IgD-negative memory B cell (primary cell): Measurements from ENCODE around the gene GBGT1. TPM values are rescaled to one million over a fixed set of nuclear protein-coding genes. Genes with fewer than 3 reads are reported as not detected.
"Not testable (repeated sequence)": the region's sequence is repeated elsewhere in the genome, so short reads cannot be mapped to it uniquely, and the experiment has no call there.

ENCODE experiments used
- H3K27ac Mint-ChIP-seq, 3 donors: one replicate each; pipeline ENCODE4 v1.8.0; 2020 to 2022; ENCODE audit warnings: mild to moderate bottlenecking in 3 of 3, mixed read lengths in 3 of 3, moderate library complexity in 1 of 3
- H3K27me3 Mint-ChIP-seq: one replicate; pipeline ENCODE4 v1.8.0; 2021; ENCODE audit warnings: mixed read lengths
- H3K36me3 Mint-ChIP-seq: one replicate; pipeline ENCODE4 v1.8.0; 2020; ENCODE audit warnings: mild to moderate bottlenecking, mixed read lengths
- H3K4me1 Mint-ChIP-seq, 3 donors: one replicate each; pipeline ENCODE4 v1.8.0; 2020 to 2022; ENCODE audit warnings: mixed read lengths in 3 of 3, mild to moderate bottlenecking in 1 of 3
- H3K4me3 Mint-ChIP-seq, 4 donors: one replicate each; pipeline ENCODE4 v1.8.0; 2020 to 2022; ENCODE audit warnings: mild to moderate bottlenecking in 4 of 4, mixed read lengths in 4 of 4, moderate library complexity in 3 of 4
- H3K9me3 Mint-ChIP-seq, 3 donors: one replicate each; pipeline ENCODE4 v1.8.0; 2020 to 2021; ENCODE audit warnings: mixed read lengths in 3 of 3, mild to moderate bottlenecking in 1 of 3
- polyA plus RNA-seq: library from polyadenylated mRNA; unstranded; fragments of 300-500 nt; fragmentation: Illumina TruSeq; gene quantifications from one replicate; pipeline ENCODE4 v1.2.3, GENCODE V29; 2021

The GBGT1 gene
- polyA plus RNA-seq, 1 donor from 2014 or later = 1.7 TPM

DNA sequence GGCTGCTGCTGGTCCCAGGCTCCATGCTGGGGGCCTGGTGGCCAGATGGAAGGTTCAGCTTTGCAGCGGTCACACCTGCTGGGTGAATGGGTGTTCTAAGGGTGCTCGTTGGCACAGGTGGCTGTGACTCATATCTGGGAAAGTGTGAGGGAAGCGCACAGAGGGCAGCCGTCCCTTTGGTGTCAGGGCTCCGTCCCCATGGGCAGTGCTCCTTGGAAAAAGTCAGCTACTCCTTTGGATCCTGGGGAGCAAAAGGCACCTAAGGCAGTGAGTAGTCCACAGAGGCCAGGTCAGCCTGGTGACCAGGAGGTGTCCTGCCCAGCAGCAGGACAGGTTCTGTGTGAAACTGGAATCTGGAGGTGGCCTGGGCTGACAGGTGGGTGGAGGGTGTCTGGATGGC, 18.4 kb upstream of the GBGT1 start:
- Mint-ChIP-seq H3K9me3 (no peaks in the 10 kb centered on the region), H3K36me3 (no peaks in the 10 kb centered on the region), H3K27ac (no peak overlapping the region), H3K4me1 (peaks cover 5 to 9% (median 7%) of the 10 kb centered on the region in 3 donors), H3K4me3 (no peak overlapping the region), H3K27me3 (peaks cover 18% of the 10 kb centered on the region)

DNA sequence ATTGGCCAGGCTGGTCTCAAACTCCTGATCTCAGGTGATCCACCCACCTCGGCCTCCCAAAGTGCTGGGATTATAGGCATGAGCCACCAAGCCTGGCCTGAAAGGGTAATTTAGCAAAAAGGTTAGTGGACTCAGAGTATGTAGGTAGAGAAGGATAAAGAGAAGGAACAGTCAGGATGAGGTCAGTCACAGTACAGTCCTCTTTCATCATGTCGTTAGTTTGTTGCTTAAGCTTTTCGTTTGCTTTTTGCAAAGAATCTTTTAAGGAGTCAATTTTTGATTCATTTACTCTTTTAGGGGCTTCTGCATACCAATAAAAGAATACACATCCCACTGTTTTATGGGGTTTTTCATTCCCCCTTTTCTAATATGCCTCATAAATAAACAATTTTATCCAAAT, 17.8 kb upstream of the GBGT1 start:
- Mint-ChIP-seq H3K27me3 (peaks cover 18% of the 10 kb centered on the region), H3K27ac (no peak overlapping the region), H3K9me3 (no peaks in the 10 kb centered on the region), H3K4me1 (peaks cover 3 to 9% (median 7%) of the 10 kb centered on the region in 3 donors), H3K36me3 (no peaks in the 10 kb centered on the region), H3K4me3 (no peak overlapping the region)

DNA sequence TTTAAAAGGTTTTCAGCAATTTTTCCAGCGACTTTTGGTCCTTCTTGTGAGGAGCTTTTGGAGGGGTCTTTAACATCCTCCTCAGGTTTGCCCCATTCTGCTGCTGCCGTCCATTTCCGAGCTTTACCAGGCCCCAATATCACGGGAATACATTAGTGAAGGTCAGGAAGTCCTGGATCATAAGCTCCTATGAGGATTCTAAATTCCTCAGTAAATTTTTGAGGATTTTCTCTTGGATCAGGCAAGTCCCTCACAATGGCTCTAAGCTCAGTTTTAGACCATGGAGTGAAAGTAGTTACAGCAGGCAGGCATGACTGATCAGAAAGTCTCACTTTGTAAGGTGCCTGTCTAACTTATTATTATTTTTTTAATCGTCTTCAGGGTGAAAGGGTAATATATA, 17.2 kb upstream of the GBGT1 start:
- H3K4me3 Mint-ChIP-seq = no peak overlapping the region
- H3K9me3 Mint-ChIP-seq = no peaks in the 10 kb centered on the region
- H3K27ac Mint-ChIP-seq = no peak overlapping the region
- peaks cover under 1 to 9% (median 5%) of the 10 kb centered on the region in 3 donors for H3K4me1 Mint-ChIP-seq
- no peaks in the 10 kb centered on the region for H3K36me3 Mint-ChIP-seq
- H3K27me3 Mint-ChIP-seq = peaks cover 18% of the 10 kb centered on the region

DNA sequence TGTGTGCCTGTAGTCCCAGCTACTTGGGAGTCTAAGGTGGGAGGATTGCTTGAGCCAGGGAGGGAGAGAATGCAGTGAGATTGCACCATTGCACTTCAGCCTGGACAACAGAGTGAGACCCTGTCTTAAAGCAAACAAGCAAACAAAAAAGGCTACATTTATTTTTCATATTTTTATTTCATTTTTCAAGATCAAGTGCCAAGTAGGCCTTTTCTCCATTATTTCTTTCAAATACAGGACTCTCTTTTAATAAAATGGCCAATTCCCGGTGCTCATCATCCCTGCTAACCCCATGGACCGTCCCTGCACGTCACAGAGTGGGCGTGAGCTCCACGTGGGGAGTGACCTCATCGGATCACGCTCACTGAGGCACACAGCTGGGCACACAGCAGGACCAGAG, 9.3 kb upstream of the GBGT1 start:
- Mint-ChIP-seq H3K27me3 (peaks cover 23% of the 10 kb centered on the region), H3K4me1 (peaks cover 15 to 16% (median 15%) of the 10 kb centered on the region in 3 donors), H3K36me3 (no peaks in the 10 kb centered on the region), H3K4me3 (no peak overlapping the region), H3K27ac (no peak overlapping the region), H3K9me3 (no peaks in the 10 kb centered on the region)

DNA sequence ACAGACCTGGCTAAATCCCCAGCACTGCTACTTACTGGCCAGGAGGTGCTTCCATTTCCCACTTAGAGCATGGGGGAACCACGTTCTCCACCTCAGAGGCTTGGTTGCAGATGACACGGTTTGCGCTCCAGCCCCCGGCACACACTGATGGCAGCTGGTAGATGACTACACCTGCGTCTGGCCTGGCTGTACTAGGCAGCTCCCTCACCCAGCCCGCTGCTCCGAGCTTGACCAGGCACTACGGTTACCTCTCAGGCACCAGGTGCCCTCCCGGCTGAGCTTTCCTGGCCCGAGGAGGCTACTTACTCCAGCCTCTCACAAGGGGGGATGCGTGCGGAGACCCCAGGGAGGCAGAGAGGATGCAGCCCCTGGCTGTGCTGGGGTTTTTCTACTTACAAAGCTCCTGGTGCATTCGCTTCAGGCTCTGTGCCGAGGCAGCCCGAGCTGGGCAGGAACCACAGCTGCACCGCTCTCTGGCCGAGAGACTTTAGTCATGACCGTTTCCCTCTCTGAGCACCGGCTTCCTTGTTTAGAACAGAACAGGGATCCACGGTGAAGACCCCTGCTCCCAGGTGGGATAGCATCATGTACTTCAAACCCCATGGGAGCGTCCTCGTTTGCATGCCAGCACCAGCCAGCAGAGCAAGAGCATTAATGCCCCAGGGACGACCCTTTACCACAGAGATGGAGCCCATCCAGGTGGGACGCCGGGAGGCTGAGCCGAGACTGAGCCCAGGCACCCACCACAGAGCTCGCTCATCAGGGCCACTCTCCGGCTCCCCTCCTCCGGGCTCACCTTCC, 7.6 kb upstream of the GBGT1 start:
- peaks cover 24% of the 10 kb centered on the region for H3K27me3 Mint-ChIP-seq
- H3K27ac Mint-ChIP-seq = peak overlapping the region in 1 of 3 donors; percentile 33
- H3K4me1 Mint-ChIP-seq = peaks cover 15 to 16% (median 15%) of the 10 kb centered on the region in 3 donors
- H3K4me3 Mint-ChIP-seq = peak overlapping the region; percentile 18 to 88 (median 66)
- H3K36me3 Mint-ChIP-seq = no peaks in the 10 kb centered on the region
- no peaks in the 10 kb centered on the region for H3K9me3 Mint-ChIP-seq

DNA sequence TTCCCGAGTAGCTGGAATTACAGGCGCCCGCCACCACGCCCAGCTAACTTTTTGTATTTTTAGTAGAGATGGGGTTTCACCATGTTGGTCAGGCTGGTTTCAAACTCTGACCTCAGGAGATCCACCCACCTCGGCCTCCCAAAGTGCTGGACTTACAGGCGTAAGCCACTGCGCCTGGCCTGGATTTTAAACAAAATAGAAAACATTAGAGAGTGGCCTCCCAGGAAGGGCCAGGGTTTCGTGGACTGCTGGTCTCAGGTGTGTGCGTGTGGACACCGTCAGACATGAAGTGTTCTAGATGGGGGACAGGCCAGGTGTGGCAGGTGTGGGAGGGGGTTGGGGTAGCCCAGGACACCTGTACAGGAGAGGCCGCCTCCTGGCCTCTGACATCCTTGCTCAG, 7.0 kb upstream of the GBGT1 start:
- Mint-ChIP-seq H3K27ac (no peak overlapping the region), H3K27me3 (peaks cover 25% of the 10 kb centered on the region), H3K9me3 (no peaks in the 10 kb centered on the region), H3K4me3 (peak overlapping the region in 2 of 4 donors; percentile 18 to 88), H3K4me1 (peaks cover 15 to 16% (median 15%) of the 10 kb centered on the region in 3 donors), H3K36me3 (no peaks in the 10 kb centered on the region)

DNA sequence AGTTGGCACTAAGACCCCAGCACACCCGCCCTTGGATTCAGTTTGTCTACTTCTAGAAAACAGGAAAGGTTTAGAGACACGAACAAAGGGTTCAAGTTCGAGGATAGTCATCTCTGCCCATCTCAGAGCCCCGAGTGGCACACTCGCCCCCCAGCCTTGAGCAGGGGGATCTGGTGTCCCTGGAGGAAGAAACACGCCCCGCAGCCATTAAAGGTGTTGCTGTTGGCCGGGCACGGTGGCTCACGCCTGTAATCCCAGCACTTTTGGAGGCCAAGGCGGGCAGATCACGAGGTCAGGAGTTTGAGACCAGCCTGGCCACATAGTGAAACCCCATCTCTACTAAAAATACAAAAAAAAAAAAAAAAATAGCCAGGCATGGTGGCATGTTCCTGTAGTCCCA, 6.0 kb upstream of the GBGT1 start:
- H3K9me3 Mint-ChIP-seq, H3K36me3 Mint-ChIP-seq, H3K4me3 Mint-ChIP-seq, H3K27ac Mint-ChIP-seq: not testable (repeated sequence)
- H3K27me3 Mint-ChIP-seq = peaks cover 23% of the 10 kb centered on the region
- peaks cover 15 to 16% (median 15%) of the 10 kb centered on the region in 3 donors for H3K4me1 Mint-ChIP-seq

DNA sequence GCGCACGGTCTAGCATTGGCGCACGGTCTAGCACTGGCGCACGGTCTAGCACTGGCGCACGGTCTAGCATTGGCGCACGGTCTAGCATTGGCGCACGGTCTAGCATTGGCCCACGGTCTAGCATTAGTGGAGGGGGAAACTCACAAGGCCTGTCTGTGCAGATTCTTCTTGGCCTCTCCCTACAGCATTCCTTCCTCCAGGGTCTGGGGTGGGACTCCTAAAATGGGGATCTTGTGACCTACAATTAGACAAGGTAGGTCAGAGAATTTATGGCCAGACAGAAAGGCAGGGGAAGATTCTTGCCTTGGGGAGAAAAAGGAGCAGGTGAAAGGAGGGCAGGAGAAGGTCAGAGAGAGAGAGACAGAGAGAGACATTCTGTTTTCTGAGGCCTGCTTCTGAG, 5.4 kb upstream of the GBGT1 start:
- Mint-ChIP-seq H3K27ac (peak overlapping the region in 1 of 3 donors; percentile 31), H3K27me3 (peaks cover 23% of the 10 kb centered on the region), H3K9me3 (no peaks in the 10 kb centered on the region), H3K36me3 (no peaks in the 10 kb centered on the region), H3K4me3 (peak overlapping the region in 1 of 4 donors; percentile 20), H3K4me1 (peaks cover 15 to 16% (median 16%) of the 10 kb centered on the region in 3 donors)

DNA sequence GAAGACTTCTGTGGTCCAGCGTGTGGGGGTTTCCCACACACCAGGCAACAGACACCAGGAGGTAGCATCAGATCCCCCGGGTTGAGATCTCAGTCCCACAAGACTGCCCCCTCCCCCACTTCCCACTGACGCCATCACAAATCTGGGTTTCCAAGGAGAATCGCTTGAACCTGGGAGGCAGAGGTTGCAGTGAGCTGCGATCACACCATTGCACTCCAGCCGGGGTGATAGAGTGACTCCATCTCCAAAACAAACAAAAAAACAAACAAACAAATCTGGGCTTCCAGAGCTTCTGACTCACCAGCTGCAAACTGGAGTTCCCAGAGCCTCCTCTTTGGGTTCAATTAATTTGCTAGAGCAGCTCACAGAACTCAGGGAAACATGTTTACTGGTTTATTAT, 4.7 kb upstream of the GBGT1 start:
- H3K36me3 Mint-ChIP-seq = no peaks in the 10 kb centered on the region
- H3K4me1 Mint-ChIP-seq = peaks cover 19 to 20% (median 19%) of the 10 kb centered on the region in 3 donors
- no peak overlapping the region for H3K27ac Mint-ChIP-seq
- peaks cover 23% of the 10 kb centered on the region for H3K27me3 Mint-ChIP-seq
- H3K4me3 Mint-ChIP-seq = peak overlapping the region in 1 of 4 donors; percentile 48
- H3K9me3 Mint-ChIP-seq = no peaks in the 10 kb centered on the region

DNA sequence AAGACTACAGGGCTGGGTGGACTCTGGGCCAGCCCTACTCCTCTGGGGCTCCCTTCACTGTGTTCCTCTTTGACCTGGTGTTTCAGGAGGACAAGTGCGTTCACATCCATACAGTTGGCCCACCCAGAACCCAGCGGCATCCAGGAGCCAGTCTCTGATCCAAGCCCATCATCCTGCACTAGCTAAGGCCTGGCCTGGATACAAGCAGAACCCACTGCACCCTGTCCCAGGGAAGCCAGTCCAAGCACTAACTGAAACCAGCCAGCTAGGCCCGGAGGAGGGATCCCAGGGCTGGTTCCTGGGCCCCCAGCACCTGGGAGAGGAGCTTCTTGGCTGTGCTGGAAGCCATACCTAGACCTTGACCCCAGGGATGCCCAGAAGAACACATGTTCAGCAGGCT, 4.1 kb upstream of the GBGT1 start:
- H3K9me3 Mint-ChIP-seq = no peaks in the 10 kb centered on the region
- H3K4me3 Mint-ChIP-seq = peak overlapping the region in 2 of 4 donors; percentile 48 to 49
- peaks cover 23% of the 10 kb centered on the region for H3K27me3 Mint-ChIP-seq

DNA sequence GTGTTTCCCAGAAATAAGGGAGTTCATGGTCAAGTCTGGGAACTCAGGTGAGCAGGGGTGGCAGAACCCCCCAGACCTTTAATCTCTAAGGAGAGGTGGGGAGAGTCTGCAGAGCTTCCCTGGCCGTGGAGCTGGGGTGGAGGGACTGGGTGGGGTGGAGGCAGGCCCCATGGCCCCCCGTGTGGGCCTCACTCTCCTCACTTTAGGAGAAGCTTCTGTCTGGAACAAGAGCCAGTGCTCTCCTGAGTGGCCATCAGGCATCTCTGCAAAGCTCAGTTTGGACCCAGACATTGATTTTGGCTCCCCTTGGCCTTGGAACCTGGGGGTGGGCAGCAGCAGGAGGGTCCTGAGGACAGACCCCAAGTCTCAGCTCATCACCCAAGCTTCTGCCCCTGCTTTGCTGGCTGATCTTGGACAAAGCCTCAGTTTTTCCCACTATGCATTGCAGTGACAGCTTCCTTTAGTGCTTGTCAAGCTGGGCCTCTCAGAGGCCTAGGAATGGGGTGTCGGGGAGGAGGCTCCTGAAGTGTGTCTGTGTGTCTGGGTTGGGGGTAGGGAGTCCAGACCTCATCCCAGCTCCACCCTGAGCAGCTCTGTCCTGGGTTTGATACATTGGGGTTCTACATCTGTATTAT, 3.5 kb upstream of the GBGT1 start:
- H3K27me3 Mint-ChIP-seq = peaks cover 23% of the 10 kb centered on the region
- no peaks in the 10 kb centered on the region for H3K9me3 Mint-ChIP-seq
- no peak overlapping the region for H3K27ac Mint-ChIP-seq
- no peaks in the 10 kb centered on the region for H3K36me3 Mint-ChIP-seq
- H3K4me3 Mint-ChIP-seq = peak overlapping the region in 1 of 4 donors; percentile 49
- H3K4me1 Mint-ChIP-seq = peaks cover 19 to 20% (median 19%) of the 10 kb centered on the region in 3 donors

More for the DNA sequence above, 4.1 kb upstream of the GBGT1 start:
- Mint-ChIP-seq H3K27ac (no peak overlapping the region), H3K36me3 (no peaks in the 10 kb centered on the region), H3K4me1 (peaks cover 19 to 20% (median 19%) of the 10 kb centered on the region in 3 donors)

DNA sequence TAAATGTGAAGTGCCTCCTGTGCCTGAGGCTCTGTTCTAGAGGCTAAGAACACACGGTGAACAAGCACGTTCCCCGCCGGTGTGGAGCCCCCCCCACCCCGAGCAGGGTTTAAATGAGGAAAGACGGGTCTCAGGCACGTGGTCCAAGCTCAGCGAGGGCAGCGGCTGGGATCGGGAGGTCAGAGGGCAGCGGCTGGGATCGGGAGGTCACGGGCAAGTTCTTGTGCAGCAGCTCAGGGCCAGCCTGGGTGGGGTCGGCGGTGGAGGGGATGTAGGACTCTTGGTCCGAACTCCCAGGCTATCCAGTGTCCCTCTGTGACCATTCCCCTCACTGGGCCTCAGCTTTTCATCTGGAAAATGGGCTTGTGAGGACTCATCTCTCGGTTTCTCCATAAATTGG, 2.7 kb upstream of the GBGT1 start:
- peaks cover 16% of the 10 kb centered on the region for H3K27me3 Mint-ChIP-seq
- H3K9me3 Mint-ChIP-seq = no peaks in the 10 kb centered on the region
- peaks cover 2% of the 10 kb centered on the region for H3K36me3 Mint-ChIP-seq
- peak overlapping the region in 2 of 4 donors; percentile 38 to 67 for H3K4me3 Mint-ChIP-seq
- H3K4me1 Mint-ChIP-seq = peaks cover 11 to 16% (median 15%) of the 10 kb centered on the region in 3 donors
- H3K27ac Mint-ChIP-seq = no peak overlapping the region

DNA sequence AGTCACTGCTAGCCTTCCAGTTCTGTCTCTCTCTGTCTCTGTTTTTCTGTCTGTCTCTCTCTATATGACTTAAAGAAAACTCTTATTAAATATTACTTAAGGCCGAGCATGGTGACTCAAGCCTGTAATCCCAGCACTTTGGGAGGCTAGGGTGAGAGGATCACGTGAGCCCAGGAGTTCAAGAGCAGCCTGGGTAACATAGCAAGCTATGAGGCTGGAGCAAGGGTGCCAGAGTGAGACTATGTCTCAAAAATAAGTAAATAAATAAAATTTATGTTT, 1.7 kb upstream of the GBGT1 start:
- no peaks in the 10 kb centered on the region for H3K9me3 Mint-ChIP-seq
- H3K36me3 Mint-ChIP-seq = peaks cover 2% of the 10 kb centered on the region
- H3K27ac Mint-ChIP-seq = no peak overlapping the region
- H3K4me1 Mint-ChIP-seq = peaks cover 8 to 15% (median 13%) of the 10 kb centered on the region in 3 donors
- H3K4me3 Mint-ChIP-seq = peak overlapping the region in 1 of 4 donors; percentile 84
- peaks cover 10% of the 10 kb centered on the region for H3K27me3 Mint-ChIP-seq

DNA sequence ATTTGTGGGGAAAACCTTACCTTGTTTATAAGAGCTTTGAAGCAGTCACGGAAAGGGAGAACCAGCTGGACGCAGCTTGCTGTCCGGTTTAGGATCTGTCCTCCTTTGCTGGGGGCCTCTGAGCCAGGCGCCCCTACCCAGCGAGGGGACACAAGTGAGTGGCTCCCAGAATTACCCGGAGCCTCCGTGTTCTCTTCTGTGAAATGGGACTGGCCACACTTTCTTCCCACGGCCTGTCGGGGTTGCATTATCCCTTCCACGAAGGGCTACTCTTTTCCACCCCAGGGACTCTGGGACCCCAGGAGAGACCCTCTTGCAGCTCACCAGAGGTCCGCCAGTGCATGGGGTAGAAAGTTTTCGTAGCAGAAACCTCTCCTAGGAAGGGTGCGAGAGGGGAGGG, 477 bp upstream of the GBGT1 start:
- peak overlapping the region in 1 of 3 donors; percentile 74 for H3K27ac Mint-ChIP-seq
- H3K9me3 Mint-ChIP-seq = no peaks in the 10 kb centered on the region
- peaks cover 4% of the 10 kb centered on the region for H3K27me3 Mint-ChIP-seq
- H3K4me3 Mint-ChIP-seq = peak overlapping the region; percentile 84 to 94 (median 90)
- peaks cover 2% of the 10 kb centered on the region for H3K36me3 Mint-ChIP-seq
- H3K4me1 Mint-ChIP-seq = peaks cover 8 to 15% (median 13%) of the 10 kb centered on the region in 3 donors

DNA sequence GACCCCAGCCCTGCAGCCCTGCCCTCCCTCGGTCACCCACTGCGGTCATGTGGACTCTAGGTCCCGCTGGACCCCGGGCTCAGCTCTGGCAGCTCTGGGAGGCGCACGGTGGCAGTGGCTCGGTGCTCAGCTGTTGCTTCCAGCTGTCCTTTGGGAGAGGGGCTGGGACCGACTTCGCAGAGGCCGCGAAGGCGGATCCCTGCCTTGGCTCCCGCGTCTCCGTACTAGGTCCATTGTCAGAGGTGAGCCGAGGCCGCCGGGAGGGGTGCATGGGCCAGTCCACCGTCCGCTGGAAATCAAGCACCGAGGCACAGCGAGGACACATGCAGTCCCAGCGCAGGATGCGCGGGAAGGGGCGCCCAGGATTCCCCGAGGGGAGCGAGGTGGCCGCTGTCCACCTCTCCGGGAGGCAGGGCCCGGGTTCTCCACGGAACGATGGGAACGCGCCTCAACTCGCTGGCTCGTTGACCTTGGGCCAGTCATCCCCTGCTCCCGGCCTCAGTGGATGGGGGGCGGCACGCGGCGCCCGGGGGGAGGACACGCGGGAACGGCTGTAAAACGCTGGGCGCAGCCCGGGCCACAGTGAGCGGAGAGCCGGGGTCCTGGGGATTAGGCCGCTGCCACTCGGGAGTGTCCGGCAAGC, 732 bp downstream of the GBGT1 start:
- H3K27ac Mint-ChIP-seq = peak overlapping the region in 2 of 3 donors; percentile 43 to 58
- peaks cover 8 to 15% (median 15%) of the 10 kb centered on the region in 3 donors for H3K4me1 Mint-ChIP-seq

More for the DNA sequence above, 732 bp downstream of the GBGT1 start:
- H3K9me3 Mint-ChIP-seq = no peaks in the 10 kb centered on the region
- peaks cover 3% of the 10 kb centered on the region for H3K27me3 Mint-ChIP-seq
- H3K4me3 Mint-ChIP-seq = peak overlapping the region; percentile 55 to 86 (median 76)
- H3K36me3 Mint-ChIP-seq = peaks cover 2% of the 10 kb centered on the region
